Measurements from ENCODE around the gene TJP1. TPM values are rescaled to one million over a fixed set of nuclear protein-coding genes. Genes with fewer than 3 reads are reported as not detected.
"Not testable (repeated sequence)": the region's sequence is repeated elsewhere in the genome, so short reads cannot be mapped to it uniquely, and the experiment has no call there.

TJP1 gene
- total and polyA plus RNA-seq, 2 experiments from 2014 or later, result 39.2 to 51.2 TPM

DNA sequence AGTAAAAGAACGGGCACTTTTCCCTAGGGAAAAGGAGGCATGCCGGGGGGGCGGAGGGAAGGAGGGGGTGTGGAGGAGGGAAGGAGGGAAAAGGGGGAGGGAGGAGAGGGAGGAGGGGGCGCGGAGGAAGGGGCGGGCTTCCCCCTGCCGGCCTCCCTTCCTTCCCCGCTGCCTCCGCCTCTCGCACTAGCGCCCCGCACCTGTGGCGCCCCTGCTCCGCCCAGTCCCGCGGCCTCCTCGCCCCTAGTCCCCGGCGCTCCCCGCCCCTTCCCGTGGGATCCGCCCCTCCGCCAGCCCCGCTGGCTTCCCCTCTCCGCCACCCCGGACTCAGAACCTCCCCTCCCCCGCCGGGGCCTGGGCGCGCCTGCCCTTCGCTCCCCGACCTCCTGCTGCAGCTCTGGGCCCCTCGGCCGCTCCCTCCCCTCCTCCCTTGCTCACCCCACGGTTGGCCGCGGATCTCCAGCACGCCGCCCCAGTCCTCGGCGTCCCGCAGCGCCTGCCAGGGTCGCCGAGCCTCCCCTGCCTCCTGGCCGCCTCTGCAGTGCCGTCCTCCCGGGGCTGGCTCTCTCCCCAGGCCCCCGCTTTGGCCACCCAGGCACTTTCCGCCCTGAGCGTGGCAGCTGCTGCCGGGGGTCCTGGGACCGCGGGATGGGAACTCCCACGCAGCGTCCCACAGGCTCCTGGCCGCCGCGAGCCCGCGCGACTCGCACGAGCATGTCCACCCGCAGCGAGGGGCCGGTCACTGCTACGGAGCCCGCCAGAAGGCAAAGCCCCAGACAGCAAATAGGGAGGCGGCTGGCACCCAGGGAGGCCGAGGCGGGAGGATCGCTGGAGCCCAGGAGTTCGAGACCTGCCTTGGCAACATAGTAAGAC lies 147.4 kb downstream of the TJP1 start:
- Histone ChIP-seq H3K27ac (no peak overlapping the region), H3K9me3 (ENCODE audit: low read depth) (no peaks in the 10 kb centered on the region), H4K20me1 (ENCODE audit: insufficient read depth) (no peaks in the 10 kb centered on the region), H3K36me3 (ENCODE audit: low read depth) (no peaks in the 10 kb centered on the region), H2AFZ (peak overlapping the region; percentile 88), H3K4me3 (peak overlapping the region; percentile 75), H3K4me1 (ENCODE audit: insufficient read depth) (peaks cover 30% of the 10 kb centered on the region), H3F3A (ENCODE audit: insufficient read depth) (peaks cover 33% of the 10 kb centered on the region), H3K9ac (peak overlapping the region; percentile 55), H3K9me2 (ENCODE audit: insufficient read depth) (no peaks in the 10 kb centered on the region), H3K79me2 (ENCODE audit: insufficient read depth) (no peaks in the 10 kb centered on the region), H3K4me2 (ENCODE audit: unreplicated experiment) (peak overlapping the region; percentile 66), H3K27me3 (replicated peaks; ENCODE audit: insufficient read depth) (no peaks in the 10 kb centered on the region)
- 3% methylated on average over 34 to 74 of the region's 74 CpGs for WGBS, 2 experiments (ENCODE audit: low coverage in 1 of 2, low lambda C conversion rate in 2 of 2, missing lambda C conversion rate in 2 of 2)
- DNase-seq, result peak; percentile 53
- in situ Hi-C loops (cut with MboI), result no loop called here
- TF ChIP-seq EZH2 (IDR thresholded peaks at IDR 0.05; ENCODE audit: insufficient read depth, poor library complexity, severe bottlenecking) (no peak), EZH2phosphoT487 (IDR thresholded peaks at IDR 0.05; ENCODE audit: insufficient read depth, low read depth) (no peak)

DNA sequence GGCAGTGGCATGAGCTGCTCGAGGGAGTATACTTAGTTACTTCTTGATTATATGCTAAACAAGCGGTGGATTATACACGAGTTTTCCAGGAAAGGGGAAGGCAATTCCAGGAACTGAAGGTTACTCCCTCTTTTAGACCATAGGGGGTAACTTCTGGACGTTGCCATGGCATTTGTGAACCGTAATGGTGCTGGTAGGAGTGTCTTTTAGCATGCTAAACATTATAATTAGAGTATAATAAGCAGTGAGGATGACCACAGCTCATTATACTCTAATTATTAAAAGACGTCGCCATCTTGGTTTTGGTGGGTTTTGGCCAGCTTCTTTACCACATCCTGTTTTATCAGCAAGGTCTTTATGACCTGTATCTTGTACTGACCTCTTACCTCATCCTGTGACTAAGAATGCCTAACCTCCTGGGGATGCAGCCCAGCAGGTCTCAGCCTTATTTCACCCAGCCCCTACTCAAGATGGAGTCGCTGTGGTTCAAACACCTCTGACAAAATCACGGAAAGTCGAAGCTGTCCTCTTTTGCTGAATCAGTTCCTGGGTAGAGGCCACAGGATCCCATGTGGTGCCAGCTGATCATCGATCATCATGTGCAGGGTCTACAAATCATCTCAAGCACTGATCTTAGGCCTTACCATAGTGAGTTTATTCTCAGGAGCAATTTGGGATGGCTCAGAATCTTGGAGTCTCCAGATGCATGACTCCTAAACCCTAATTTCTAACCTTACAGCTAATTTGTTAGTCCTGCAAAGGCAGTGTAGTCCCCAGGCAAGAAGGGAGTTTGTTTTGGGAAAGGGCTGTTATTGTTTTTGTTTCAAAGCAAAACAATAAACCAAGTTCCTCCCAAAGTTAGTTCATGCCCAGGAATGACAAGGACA lies 149.1 kb downstream of the TJP1 start:
- Histone ChIP-seq H3K4me1 (ENCODE audit: insufficient read depth) (peaks cover 36% of the 10 kb centered on the region), H4K20me1 (ENCODE audit: insufficient read depth) (no peaks in the 10 kb centered on the region), H3K4me2 (ENCODE audit: unreplicated experiment) (no peak overlapping the region), H3F3A (ENCODE audit: insufficient read depth) (peaks cover 33% of the 10 kb centered on the region), H3K4me3 (no peak overlapping the region), H3K9me2 (ENCODE audit: insufficient read depth) (no peaks in the 10 kb centered on the region), H3K36me3 (ENCODE audit: low read depth) (no peaks in the 10 kb centered on the region), H3K27ac (no peak overlapping the region), H3K9ac (no peak overlapping the region), H3K9me3 (ENCODE audit: low read depth) (no peaks in the 10 kb centered on the region), H3K27me3 (replicated peaks; ENCODE audit: insufficient read depth) (no peaks in the 10 kb centered on the region), H2AFZ (no peak overlapping the region), H3K79me2 (ENCODE audit: insufficient read depth) (no peaks in the 10 kb centered on the region)
- TF ChIP-seq EZH2phosphoT487 (IDR thresholded peaks at IDR 0.05; ENCODE audit: insufficient read depth, low read depth) (no peak), EZH2 (IDR thresholded peaks at IDR 0.05; ENCODE audit: insufficient read depth, poor library complexity, severe bottlenecking) (no peak)
- no peak for DNase-seq
- 74 to 75% methylated on average over 11 of the region's 11 CpGs for WGBS, 2 experiments (ENCODE audit: low coverage in 1 of 2, low lambda C conversion rate in 2 of 2, missing lambda C conversion rate in 2 of 2)
- in situ Hi-C loops (cut with MboI), result no loop called here

DNA sequence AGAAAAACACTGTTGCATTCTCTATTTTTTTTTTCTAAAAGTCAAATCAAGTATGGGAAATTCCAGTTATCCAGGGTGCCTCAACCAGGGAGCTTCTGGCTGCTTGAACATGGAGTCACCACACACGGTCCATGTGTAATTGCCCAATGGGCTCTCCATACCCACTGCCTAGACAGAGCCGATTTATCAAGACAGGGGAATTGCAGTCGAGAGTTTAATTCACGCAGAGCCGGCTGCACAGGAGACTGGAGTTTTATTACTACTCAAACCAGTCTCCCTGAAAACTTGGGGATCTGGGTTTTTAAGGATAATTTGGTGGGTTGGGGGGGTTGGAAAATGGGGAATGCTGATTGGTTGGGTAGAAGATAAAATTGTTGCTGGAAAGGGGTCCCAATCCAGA lies 149.8 kb downstream of the TJP1 start:
- H2AFZ ChIP-seq, result no peak overlapping the region
- H4K20me1 ChIP-seq (ENCODE audit: insufficient read depth), result no peaks in the 10 kb centered on the region
- no peak overlapping the region for H3K4me3 ChIP-seq
- H3K4me2 ChIP-seq (ENCODE audit: unreplicated experiment), result no peak overlapping the region
- H3K36me3 ChIP-seq (ENCODE audit: low read depth), result no peaks in the 10 kb centered on the region
- no peaks in the 10 kb centered on the region for H3K79me2 ChIP-seq (ENCODE audit: insufficient read depth)
- DNase-seq, result no peak
- TF ChIP-seq EZH2 (IDR thresholded peaks at IDR 0.05; ENCODE audit: insufficient read depth, poor library complexity, severe bottlenecking) (no peak), EZH2phosphoT487 (IDR thresholded peaks at IDR 0.05; ENCODE audit: insufficient read depth, low read depth) (no peak)
- no peak overlapping the region for H3K9ac ChIP-seq
- in situ Hi-C loops (cut with MboI), result no loop called here
- peaks cover 36% of the 10 kb centered on the region for H3K4me1 ChIP-seq (ENCODE audit: insufficient read depth)
- H3F3A ChIP-seq (ENCODE audit: insufficient read depth), result peaks cover 33% of the 10 kb centered on the region
- no peaks in the 10 kb centered on the region for H3K27me3 ChIP-seq (replicated peaks; ENCODE audit: insufficient read depth)
- H3K9me2 ChIP-seq (ENCODE audit: insufficient read depth), result no peaks in the 10 kb centered on the region
- H3K27ac ChIP-seq, result no peak overlapping the region
- no peaks in the 10 kb centered on the region for H3K9me3 ChIP-seq (ENCODE audit: low read depth)
- 97 to 99% methylated on average over 5 of the region's 5 CpGs for WGBS, 2 experiments (ENCODE audit: low coverage in 1 of 2, low lambda C conversion rate in 2 of 2, missing lambda C conversion rate in 2 of 2)

DNA sequence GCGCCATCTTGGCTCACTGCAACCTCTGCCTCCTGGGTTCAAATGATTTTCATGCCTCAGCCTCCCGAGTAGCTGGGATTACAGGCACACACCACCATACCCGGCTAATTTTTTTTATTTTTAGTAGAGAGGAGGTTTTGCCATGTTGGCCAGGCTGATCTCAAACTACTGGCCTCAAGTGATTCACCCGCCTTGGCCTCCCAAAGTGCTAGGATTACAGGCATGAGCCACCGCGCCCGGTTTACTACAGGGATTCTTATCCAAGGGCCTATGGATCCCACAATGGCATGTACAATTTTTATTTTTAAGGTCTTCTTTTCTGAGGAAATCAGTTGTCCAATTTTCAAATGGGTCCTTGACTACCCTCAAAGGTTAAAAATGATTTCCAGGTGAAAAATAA lies 150.2 kb downstream of the TJP1 start:
- H3K9me2 ChIP-seq (ENCODE audit: insufficient read depth); H3K9me3 ChIP-seq (ENCODE audit: low read depth); H3K27ac ChIP-seq; DNase-seq; H3K36me3 ChIP-seq (ENCODE audit: low read depth); H2AFZ ChIP-seq; H3K4me3 ChIP-seq; H4K20me1 ChIP-seq (ENCODE audit: insufficient read depth); H3K4me2 ChIP-seq (ENCODE audit: unreplicated experiment); H3K79me2 ChIP-seq (ENCODE audit: insufficient read depth); in situ Hi-C loops (cut with MboI); H3K27me3 ChIP-seq (replicated peaks; ENCODE audit: insufficient read depth); H3K9ac ChIP-seq: not testable (repeated sequence)
- WGBS, 2 experiments (ENCODE audit: low coverage in 1 of 2, low lambda C conversion rate in 2 of 2, missing lambda C conversion rate in 2 of 2), result 97 to 98% methylated on average over 7 of the region's 7 CpGs
- H3K4me1 ChIP-seq (ENCODE audit: insufficient read depth), result peaks cover 33% of the 10 kb centered on the region
- peaks cover 33% of the 10 kb centered on the region for H3F3A ChIP-seq (ENCODE audit: insufficient read depth)

Data from GM23248 (cell line).